Peyer's patch (tissue), 4 donors: ENCODE data around the gene C2CD4A.

Experiments used
- POLR2A ChIP-seq, 2 donors: fragments of 450-650 bp; IDR thresholded peaks; one replicate each; pipeline ENCODE4 v1.5.1; 2017; ENCODE audit warnings: antibody characterized with exemption in 2 of 2, mild to moderate bottlenecking in 2 of 2, moderate library complexity in 2 of 2
- TF ChIP-seq, protein P1 (sequence below), 6 experiments: fragments of 450-650 bp in 4 of 6; fragments of 200-600 bp in 2 of 6; sonication (generic) in 1 of 6; IDR thresholded peaks; one replicate each; pipeline ENCODE4 v1.5.1; 2017 to 2019; ENCODE audit warnings: antibody characterized with exemption in 6 of 6, mild to moderate bottlenecking in 3 of 6, moderate library complexity in 1 of 6

DNA sequence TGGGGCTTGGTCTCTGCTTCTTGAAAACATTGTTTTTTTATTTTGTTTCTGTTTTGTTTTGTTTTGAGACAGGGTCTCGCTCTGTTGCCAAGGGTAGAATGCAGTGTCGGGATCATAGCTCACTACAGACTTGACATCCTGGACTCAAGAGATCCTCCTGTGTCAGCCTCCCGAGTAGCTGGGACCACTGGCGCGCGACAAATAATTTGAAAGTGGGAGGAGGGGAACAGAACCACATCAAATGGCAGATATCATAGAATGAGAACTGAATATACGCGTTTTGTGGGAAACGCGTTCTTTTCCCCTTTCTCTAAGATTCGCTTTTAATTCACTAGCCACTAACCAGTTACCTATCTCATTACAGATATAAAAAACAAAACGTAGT lies 5.9 kb upstream of the C2CD4A start:
- TF ChIP-seq, protein P1, sequence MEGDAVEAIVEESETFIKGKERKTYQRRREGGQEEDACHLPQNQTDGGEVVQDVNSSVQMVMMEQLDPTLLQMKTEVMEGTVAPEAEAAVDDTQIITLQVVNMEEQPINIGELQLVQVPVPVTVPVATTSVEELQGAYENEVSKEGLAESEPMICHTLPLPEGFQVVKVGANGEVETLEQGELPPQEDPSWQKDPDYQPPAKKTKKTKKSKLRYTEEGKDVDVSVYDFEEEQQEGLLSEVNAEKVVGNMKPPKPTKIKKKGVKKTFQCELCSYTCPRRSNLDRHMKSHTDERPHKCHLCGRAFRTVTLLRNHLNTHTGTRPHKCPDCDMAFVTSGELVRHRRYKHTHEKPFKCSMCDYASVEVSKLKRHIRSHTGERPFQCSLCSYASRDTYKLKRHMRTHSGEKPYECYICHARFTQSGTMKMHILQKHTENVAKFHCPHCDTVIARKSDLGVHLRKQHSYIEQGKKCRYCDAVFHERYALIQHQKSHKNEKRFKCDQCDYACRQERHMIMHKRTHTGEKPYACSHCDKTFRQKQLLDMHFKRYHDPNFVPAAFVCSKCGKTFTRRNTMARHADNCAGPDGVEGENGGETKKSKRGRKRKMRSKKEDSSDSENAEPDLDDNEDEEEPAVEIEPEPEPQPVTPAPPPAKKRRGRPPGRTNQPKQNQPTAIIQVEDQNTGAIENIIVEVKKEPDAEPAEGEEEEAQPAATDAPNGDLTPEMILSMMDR (IDR thresholded peaks at IDR 0.05): no peak
- TF ChIP-seq POLR2A (IDR thresholded peaks at IDR 0.05): no peak
